Fibroblast of the aortic adventitia (primary cell): ENCODE results near the gene VAMP3. TPM values are rescaled to one million over a fixed set of nuclear protein-coding genes. Genes with fewer than 3 reads are reported as not detected.

ENCODE experiments used
- DNase-seq: peaks from one replicate; pipeline ENCODE4 v3.0.0-alpha.2; 2010; ENCODE audit warnings: low read depth
- H3K4me3 ChIP-seq: 2 replicates; pipeline ENCODE4 v1.5.1; 2011; ENCODE audit warnings: low read depth, mild to moderate bottlenecking, control low read depth, low read length, moderate library complexity
- total RNA-seq: library from RNA; depleted of rRNA; stranded (reverse); fragments of >200 nt; gene quantifications from 2 replicates; pipeline ENCODE4 v1.2.3, GENCODE V29; 2012; ENCODE audit warnings: low replicate concordance
- TF ChIP-seq, protein P1 (sequence below): IDR thresholded peaks from 2 replicates; pipeline ENCODE4 v1.5.1; 2011; ENCODE audit warnings: mild to moderate bottlenecking, low read length, control low read depth, inconsistent platforms; ENCODE audit not compliant: insufficient read depth

The VAMP3 gene
- total RNA-seq, 1 donor: 135 TPM

DNA sequence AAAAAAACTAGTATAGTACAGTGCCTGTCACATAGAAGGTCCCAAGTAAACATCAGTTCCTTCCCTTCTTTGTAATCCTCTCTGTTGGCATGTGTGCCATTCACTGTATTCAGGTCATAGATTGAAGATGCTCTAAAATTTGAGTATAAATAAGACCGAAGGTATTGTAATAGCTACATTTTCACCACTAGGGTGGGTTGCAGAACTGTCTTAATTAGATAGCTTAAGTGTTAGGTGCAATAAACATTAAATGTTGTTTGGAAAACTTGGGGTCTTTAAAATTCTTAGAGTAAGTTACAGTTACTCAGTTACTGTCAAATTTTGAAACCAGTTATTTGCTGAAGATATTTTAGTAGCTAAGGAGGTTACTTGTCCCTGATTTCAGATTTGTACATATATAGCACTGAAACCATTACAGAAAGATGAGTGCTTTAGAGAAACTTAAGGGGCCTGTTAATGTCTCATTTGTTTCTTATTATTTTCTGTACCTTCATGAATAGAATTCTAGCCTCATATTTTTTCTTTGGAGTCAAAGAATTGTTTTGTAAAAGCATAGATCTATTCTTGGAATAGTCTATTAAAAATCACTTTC, 37.3 kb downstream of the VAMP3 start:
- TF ChIP-seq, protein P1, sequence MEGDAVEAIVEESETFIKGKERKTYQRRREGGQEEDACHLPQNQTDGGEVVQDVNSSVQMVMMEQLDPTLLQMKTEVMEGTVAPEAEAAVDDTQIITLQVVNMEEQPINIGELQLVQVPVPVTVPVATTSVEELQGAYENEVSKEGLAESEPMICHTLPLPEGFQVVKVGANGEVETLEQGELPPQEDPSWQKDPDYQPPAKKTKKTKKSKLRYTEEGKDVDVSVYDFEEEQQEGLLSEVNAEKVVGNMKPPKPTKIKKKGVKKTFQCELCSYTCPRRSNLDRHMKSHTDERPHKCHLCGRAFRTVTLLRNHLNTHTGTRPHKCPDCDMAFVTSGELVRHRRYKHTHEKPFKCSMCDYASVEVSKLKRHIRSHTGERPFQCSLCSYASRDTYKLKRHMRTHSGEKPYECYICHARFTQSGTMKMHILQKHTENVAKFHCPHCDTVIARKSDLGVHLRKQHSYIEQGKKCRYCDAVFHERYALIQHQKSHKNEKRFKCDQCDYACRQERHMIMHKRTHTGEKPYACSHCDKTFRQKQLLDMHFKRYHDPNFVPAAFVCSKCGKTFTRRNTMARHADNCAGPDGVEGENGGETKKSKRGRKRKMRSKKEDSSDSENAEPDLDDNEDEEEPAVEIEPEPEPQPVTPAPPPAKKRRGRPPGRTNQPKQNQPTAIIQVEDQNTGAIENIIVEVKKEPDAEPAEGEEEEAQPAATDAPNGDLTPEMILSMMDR: peak; percentile 57
- peak; percentile 60 for DNase-seq

DNA sequence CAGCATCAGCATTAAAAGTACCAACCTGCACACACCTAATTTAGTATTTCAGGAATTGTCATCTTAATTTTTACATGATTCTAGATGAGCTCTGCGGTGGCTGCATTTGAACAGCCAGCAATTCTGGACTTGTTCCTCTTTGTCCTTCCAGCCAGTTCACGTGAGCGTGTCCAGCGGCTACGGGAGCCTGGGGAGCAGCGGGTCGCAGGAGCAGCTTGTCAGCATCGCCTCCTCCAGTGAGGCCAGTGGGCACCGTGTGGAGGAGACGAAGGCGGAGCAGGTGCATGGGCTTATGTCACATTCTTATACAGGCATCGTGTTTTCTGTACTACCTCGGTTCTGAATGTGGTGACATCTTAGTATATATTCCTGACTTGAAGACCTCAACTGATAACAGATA, 38.6 kb downstream of the VAMP3 start:
- TF ChIP-seq, protein P1: no peak
- DNase-seq: no peak
- no peak overlapping the region for H3K4me3 ChIP-seq

More for the DNA sequence above, 37.3 kb downstream of the VAMP3 start:
- no peak overlapping the region for H3K4me3 ChIP-seq

DNA sequence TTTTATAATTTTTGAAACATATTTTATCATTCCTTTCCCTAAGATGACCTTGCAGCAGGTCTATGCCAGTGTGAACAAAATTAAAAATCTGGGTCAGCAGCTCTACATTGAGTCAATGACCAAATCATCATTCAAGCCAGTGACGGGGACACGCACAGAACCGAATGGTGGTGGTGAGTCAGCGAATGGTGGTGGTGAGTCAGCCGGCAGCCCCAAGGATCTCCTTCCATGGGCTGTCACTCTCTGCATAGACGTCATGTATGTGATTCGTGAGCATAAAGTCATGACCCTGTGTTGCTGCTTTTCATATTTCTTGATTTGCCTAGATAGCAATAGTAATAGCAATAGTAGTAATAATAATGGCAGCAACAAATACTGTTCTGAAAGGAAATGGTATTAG, 39.3 kb downstream of the VAMP3 start:
- TF ChIP-seq, protein P1: no peak
- no peak overlapping the region for H3K4me3 ChIP-seq
- DNase-seq: peak; percentile 76

DNA sequence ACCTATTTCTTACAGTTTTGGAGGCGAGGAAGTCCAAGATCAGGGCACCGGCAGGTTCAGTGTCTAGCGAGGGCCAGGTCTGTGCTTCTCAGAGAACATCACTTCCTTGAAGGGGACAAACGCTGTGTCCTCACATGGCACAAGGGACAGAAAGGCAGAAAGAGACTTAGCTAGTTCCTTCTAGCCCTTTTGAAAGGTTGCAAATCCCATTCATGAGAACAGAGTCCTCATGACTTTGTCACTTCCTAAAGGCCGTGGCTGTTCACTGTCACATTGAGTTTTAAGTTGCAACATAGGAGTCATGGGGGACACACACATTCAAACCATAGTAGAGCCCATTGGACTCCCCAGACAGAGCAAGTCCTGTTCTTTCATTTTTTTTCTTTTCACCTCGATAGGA, 40.4 kb downstream of the VAMP3 start:
- no peak overlapping the region for H3K4me3 ChIP-seq
- no peak for DNase-seq
- TF ChIP-seq, protein P1: no peak

DNA sequence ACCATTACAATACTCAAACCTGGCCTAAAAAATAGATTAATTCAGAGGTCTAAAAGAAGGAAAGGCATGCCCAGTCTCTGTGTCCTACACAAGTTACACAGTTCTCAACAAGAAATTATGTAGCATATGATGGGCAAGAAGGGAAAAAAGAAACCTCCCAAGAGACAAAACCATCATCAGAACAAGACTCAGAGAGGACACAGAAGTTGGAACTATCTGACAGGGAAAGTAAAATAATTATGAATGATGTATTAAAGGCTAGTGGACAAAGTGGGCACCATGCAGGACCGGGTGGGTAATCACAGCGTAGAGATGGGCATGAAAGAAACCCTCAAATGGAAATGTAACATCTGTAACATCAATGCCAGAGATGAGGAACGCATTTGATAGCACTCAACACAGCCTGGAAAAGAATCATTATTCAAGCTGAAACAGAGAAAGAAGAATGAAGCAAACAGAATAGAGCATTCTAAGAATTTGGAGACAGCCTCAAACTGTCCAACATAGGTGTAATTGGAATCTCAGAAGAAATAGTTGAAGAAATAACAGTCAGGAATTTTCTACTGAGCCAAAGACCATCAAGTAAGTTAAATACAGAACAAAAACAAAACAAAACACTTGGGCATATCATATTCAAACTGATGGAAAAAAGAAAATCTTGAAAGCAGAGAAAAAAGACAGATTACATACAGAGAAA, 42.7 kb downstream of the VAMP3 start:
- no peak overlapping the region for H3K4me3 ChIP-seq
- DNase-seq: no peak
- TF ChIP-seq, protein P1: no peak

DNA sequence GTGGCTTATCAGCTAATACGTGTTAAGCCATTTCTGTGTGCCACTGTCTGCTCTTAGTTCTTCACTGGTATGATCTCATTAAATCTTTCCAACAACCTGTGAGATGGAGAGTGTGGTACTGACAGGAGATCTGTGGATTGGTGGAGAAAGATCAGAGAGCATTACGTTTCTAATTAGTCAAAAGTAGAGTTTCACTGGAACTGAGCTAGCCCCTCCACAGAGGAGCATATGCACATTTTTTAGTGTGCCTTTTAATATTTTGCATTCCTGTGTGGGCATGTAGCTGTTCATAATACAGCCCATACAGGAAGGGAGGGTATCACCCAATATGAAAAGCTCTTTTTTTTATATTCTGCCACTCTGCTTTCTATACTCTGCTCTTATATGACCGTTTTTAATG, 50.2 kb downstream of the VAMP3 start:
- TF ChIP-seq, protein P1: no peak
- no peak overlapping the region for H3K4me3 ChIP-seq
- no peak for DNase-seq
